Adrenal gland (tissue), 5 donors: Measurements from ENCODE around the gene PTER.

ENCODE experiments used
- POLR2A ChIP-seq, 2 donors: fragments of 450-650 bp; IDR thresholded peaks; one replicate each; pipeline ENCODE4 v1.6.1; 2017; ENCODE audit warnings: antibody characterized with exemption in 2 of 2, mild to moderate bottlenecking in 2 of 2, moderate library complexity in 1 of 2
- TF ChIP-seq, protein P1 (sequence below), 6 experiments: fragments of 450-650 bp in 4 of 6; fragments of 200-600 bp in 2 of 6; sonication (generic) in 1 of 6; IDR thresholded peaks; 1 replicate in 5 of 6; 2 replicates in 1 of 6; pipeline versions ENCODE4 v1.5.1 to v1.8.0; 2016 to 2021; ENCODE audit warnings: antibody characterized with exemption in 6 of 6, mild to moderate bottlenecking in 2 of 6, moderate library complexity in 1 of 6
- donor health status: DM: no; HTN: no; CAD: no.

- TF ChIP-seq, protein P1, sequence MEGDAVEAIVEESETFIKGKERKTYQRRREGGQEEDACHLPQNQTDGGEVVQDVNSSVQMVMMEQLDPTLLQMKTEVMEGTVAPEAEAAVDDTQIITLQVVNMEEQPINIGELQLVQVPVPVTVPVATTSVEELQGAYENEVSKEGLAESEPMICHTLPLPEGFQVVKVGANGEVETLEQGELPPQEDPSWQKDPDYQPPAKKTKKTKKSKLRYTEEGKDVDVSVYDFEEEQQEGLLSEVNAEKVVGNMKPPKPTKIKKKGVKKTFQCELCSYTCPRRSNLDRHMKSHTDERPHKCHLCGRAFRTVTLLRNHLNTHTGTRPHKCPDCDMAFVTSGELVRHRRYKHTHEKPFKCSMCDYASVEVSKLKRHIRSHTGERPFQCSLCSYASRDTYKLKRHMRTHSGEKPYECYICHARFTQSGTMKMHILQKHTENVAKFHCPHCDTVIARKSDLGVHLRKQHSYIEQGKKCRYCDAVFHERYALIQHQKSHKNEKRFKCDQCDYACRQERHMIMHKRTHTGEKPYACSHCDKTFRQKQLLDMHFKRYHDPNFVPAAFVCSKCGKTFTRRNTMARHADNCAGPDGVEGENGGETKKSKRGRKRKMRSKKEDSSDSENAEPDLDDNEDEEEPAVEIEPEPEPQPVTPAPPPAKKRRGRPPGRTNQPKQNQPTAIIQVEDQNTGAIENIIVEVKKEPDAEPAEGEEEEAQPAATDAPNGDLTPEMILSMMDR (IDR thresholded peaks at IDR 0.05): no peak
- no peak for TF ChIP-seq POLR2A (IDR thresholded peaks at IDR 0.05)
Measured at GRCh38 chr10:16521311-16522016, 84.7 kb downstream of the PTER start, which contains the start of gene C1QL3.
